GM20000 (cell line): ENCODE results near the gene NKX6-2.

ENCODE experiments used
- DNase-seq: peaks from one replicate; pipeline ENCODE4 v3.0.0; 2012; ENCODE audit warnings: low spot score
- CTCF ChIP-seq: IDR thresholded peaks from 2 replicates; pipeline ENCODE4 v1.5.1; 2012; ENCODE audit warnings: mild to moderate bottlenecking, control low read depth; ENCODE audit errors: extremely low read depth, missing control alignments

NKX6-2 gene

GRCh38 chr10:132754071-132754470 is 31.9 kb downstream of the NKX6-2 start:
- no peak for TF ChIP-seq CTCF

GRCh38 chr10:132753596-132753995 is 32.4 kb downstream of the NKX6-2 start:
- DNase-seq: no peak
- no peak for TF ChIP-seq CTCF

More at GRCh38 chr10:132754071-132754470, 31.9 kb downstream of the NKX6-2 start:
- DNase-seq: no peak

- no peak for TF ChIP-seq CTCF
- no peak for DNase-seq
These were observed 33.0 kb downstream of the NKX6-2 start for GRCh38 chr10:132752961-132753360.

- no peak for TF ChIP-seq CTCF
- no peak for DNase-seq
These were observed 33.6 kb downstream of the NKX6-2 start for GRCh38 chr10:132752378-132752777.

GRCh38 chr10:132750936-132751335 is 35.0 kb downstream of the NKX6-2 start:
- TF ChIP-seq CTCF: no peak
- no peak for DNase-seq

- no peak for TF ChIP-seq CTCF
- DNase-seq: no peak
These were observed 36.6 kb downstream of the NKX6-2 start for GRCh38 chr10:132749371-132749795.

GRCh38 chr10:132748545-132749370 is 37.2 kb downstream of the NKX6-2 start:
- no peak for TF ChIP-seq CTCF
- DNase-seq: no peak
